ENCODE data around the gene DDX3Y. TPM values are rescaled to one million over a fixed set of nuclear protein-coding genes. Genes with fewer than 3 reads are reported as not detected.

DDX3Y gene
- polyA plus RNA-seq (2013, experiment 1 of 2), result 57.4 TPM
- polyA plus RNA-seq (2013, experiment 2 of 2), result 61.3 TPM

GRCh38 chrY:12904618-12905516, at the start of gene DDX3Y:
Gene DDX3Y, plus strand, starts transcription at chrY:12904868. Its CDS starts 69 bp downstream, at chrY:12904937.
- Histone ChIP-seq H4K5ac (ENCODE audit: low read length) (no peak within 1 kb of the TSS), H3K79me2 (ENCODE audit: control insufficient read depth, insufficient read depth, low read length) (peaks cover 39% of the 10 kb centered on the region), H3K4ac (ENCODE audit: low read depth, low read length) (peak within 1 kb of the TSS; percentile 87), H3K9ac (ENCODE audit: low read length) (peak within 1 kb of the TSS; percentile 96), H2AK5ac (ENCODE audit: low read length) (no peak within 1 kb of the TSS), H3K4me3 (ENCODE audit: low read length) (peak within 1 kb of the TSS; percentile 92), H3K4me1 (ENCODE audit: control insufficient read depth, low read depth, low read length) (no peaks in the 10 kb centered on the region), H3K18ac (ENCODE audit: low read length) (peak within 1 kb of the TSS; percentile 63), H4K8ac (ENCODE audit: low read depth, low read length) (peak within 1 kb of the TSS; percentile 1), H3K23ac (ENCODE audit: low read length) (no peak within 1 kb of the TSS), H3K56ac (ENCODE audit: low read length) (peak within 1 kb of the TSS; percentile 96), H3K27me3 (ENCODE audit: insufficient read depth, low read length, poor library complexity) (no peaks in the 10 kb centered on the region), H3K4me2 (ENCODE audit: low read length) (peak within 1 kb of the TSS; percentile 39), H2BK5ac (ENCODE audit: low read length) (no peak within 1 kb of the TSS), H3K79me1 (ENCODE audit: low read length) (no peaks in the 10 kb centered on the region), H2BK120ac (ENCODE audit: low read depth, low read length) (no peak within 1 kb of the TSS), H2BK15ac (replicated peaks; ENCODE audit: low read depth) (no peak within 1 kb of the TSS), H3K36me3 (ENCODE audit: control insufficient read depth, insufficient read depth, low read length) (no peaks in the 10 kb centered on the region), H3K27ac (ENCODE audit: low read depth, low read length) (peak within 1 kb of the TSS; percentile 83)
- DNase-seq, result peak; percentile 96
- WGBS (ENCODE audit: extremely low coverage, insufficient coverage, low lambda C conversion rate), result no CpG with 5 or more reads among the region's 54 CpGs

GRCh38 chrY:12855791-12856275, 48.8 kb upstream of the DDX3Y start:
- Histone ChIP-seq H3K4me2 (ENCODE audit: low read length) (no peak overlapping the region), H3K36me3 (ENCODE audit: control insufficient read depth, insufficient read depth, low read length) (no peaks in the 10 kb centered on the region), H3K4ac (ENCODE audit: low read depth, low read length) (no peak overlapping the region), H3K79me2 (ENCODE audit: control insufficient read depth, insufficient read depth, low read length) (no peaks in the 10 kb centered on the region), H2BK120ac (ENCODE audit: low read depth, low read length) (no peak overlapping the region), H2BK15ac (replicated peaks; ENCODE audit: low read depth) (no peak overlapping the region), H4K5ac (ENCODE audit: low read length) (no peak overlapping the region), H2BK5ac (ENCODE audit: low read length) (no peak overlapping the region), H3K23ac (ENCODE audit: low read length) (no peak overlapping the region), H3K4me1 (ENCODE audit: control insufficient read depth, low read depth, low read length) (no peaks in the 10 kb centered on the region), H3K9ac (ENCODE audit: low read length) (no peak overlapping the region), H3K18ac (ENCODE audit: low read length) (no peak overlapping the region), H3K27me3 (ENCODE audit: insufficient read depth, low read length, poor library complexity) (no peaks in the 10 kb centered on the region), H3K4me3 (ENCODE audit: low read length) (no peak overlapping the region), H3K79me1 (ENCODE audit: low read length) (no peaks in the 10 kb centered on the region), H2AK5ac (ENCODE audit: low read length) (no peak overlapping the region), H3K56ac (ENCODE audit: low read length) (no peak overlapping the region), H3K27ac (ENCODE audit: low read depth, low read length) (no peak overlapping the region), H4K8ac (ENCODE audit: low read depth, low read length) (no peak overlapping the region)
- DNase-seq, result no peak

GRCh38 chrY:12867960-12868359, 36.7 kb upstream of the DDX3Y start:
- H3K4me3 ChIP-seq (ENCODE audit: low read length), result no peak overlapping the region
- H3K23ac ChIP-seq (ENCODE audit: low read length), result no peak overlapping the region
- H2BK5ac ChIP-seq (ENCODE audit: low read length), result no peak overlapping the region
- H3K9ac ChIP-seq (ENCODE audit: low read length), result no peak overlapping the region
- H3K27me3 ChIP-seq (ENCODE audit: insufficient read depth, low read length, poor library complexity), result no peaks in the 10 kb centered on the region
- no peaks in the 10 kb centered on the region for H3K79me1 ChIP-seq (ENCODE audit: low read length)
- no peak overlapping the region for H3K4me2 ChIP-seq (ENCODE audit: low read length)
- WGBS (ENCODE audit: extremely low coverage, insufficient coverage, low lambda C conversion rate), result no CpG with 5 or more reads among the region's 2 CpGs
- no peaks in the 10 kb centered on the region for H3K4me1 ChIP-seq (ENCODE audit: control insufficient read depth, low read depth, low read length)
- no peak for DNase-seq
- no peaks in the 10 kb centered on the region for H3K79me2 ChIP-seq (ENCODE audit: control insufficient read depth, insufficient read depth, low read length)
- H3K18ac ChIP-seq (ENCODE audit: low read length), result no peak overlapping the region
- H2BK15ac ChIP-seq (replicated peaks; ENCODE audit: low read depth), result no peak overlapping the region
- H3K27ac ChIP-seq (ENCODE audit: low read depth, low read length), result no peak overlapping the region
- no peak overlapping the region for H2AK5ac ChIP-seq (ENCODE audit: low read length)
- no peak overlapping the region for H2BK120ac ChIP-seq (ENCODE audit: low read depth, low read length)
- no peak overlapping the region for H3K4ac ChIP-seq (ENCODE audit: low read depth, low read length)
- H4K8ac ChIP-seq (ENCODE audit: low read depth, low read length), result no peak overlapping the region
- H3K36me3 ChIP-seq (ENCODE audit: control insufficient read depth, insufficient read depth, low read length), result no peaks in the 10 kb centered on the region
- H3K56ac ChIP-seq (ENCODE audit: low read length), result no peak overlapping the region
- no peak overlapping the region for H4K5ac ChIP-seq (ENCODE audit: low read length)

- no peaks in the 10 kb centered on the region for H3K36me3 ChIP-seq (ENCODE audit: control insufficient read depth, insufficient read depth, low read length)
- H3K27ac ChIP-seq (ENCODE audit: low read depth, low read length), result no peak overlapping the region
- H2BK120ac ChIP-seq (ENCODE audit: low read depth, low read length), result no peak overlapping the region
- no peak overlapping the region for H3K4me2 ChIP-seq (ENCODE audit: low read length)
- no peaks in the 10 kb centered on the region for H3K79me2 ChIP-seq (ENCODE audit: control insufficient read depth, insufficient read depth, low read length)
- H2BK15ac ChIP-seq (replicated peaks; ENCODE audit: low read depth), result no peak overlapping the region
- no peak overlapping the region for H3K23ac ChIP-seq (ENCODE audit: low read length)
- H3K79me1 ChIP-seq (ENCODE audit: low read length), result no peaks in the 10 kb centered on the region
- no peak overlapping the region for H2AK5ac ChIP-seq (ENCODE audit: low read length)
- no peak overlapping the region for H3K4ac ChIP-seq (ENCODE audit: low read depth, low read length)
- H3K9ac ChIP-seq (ENCODE audit: low read length), result no peak overlapping the region
- no peak overlapping the region for H3K56ac ChIP-seq (ENCODE audit: low read length)
- H3K4me1 ChIP-seq (ENCODE audit: control insufficient read depth, low read depth, low read length), result no peaks in the 10 kb centered on the region
- H2BK5ac ChIP-seq (ENCODE audit: low read length), result no peak overlapping the region
- no peaks in the 10 kb centered on the region for H3K27me3 ChIP-seq (ENCODE audit: insufficient read depth, low read length, poor library complexity)
- no peak overlapping the region for H3K18ac ChIP-seq (ENCODE audit: low read length)
- no peak overlapping the region for H4K8ac ChIP-seq (ENCODE audit: low read depth, low read length)
- H3K4me3 ChIP-seq (ENCODE audit: low read length), result no peak overlapping the region
- no peak overlapping the region for H4K5ac ChIP-seq (ENCODE audit: low read length)
- DNase-seq, result no peak
Measured at GRCh38 chrY:12896973-12897372, 7.7 kb upstream of the DDX3Y start.

GRCh38 chrY:12898604-12899003, 6.1 kb upstream of the DDX3Y start:
- H2BK5ac ChIP-seq (ENCODE audit: low read length), result no peak overlapping the region
- H3K79me1 ChIP-seq (ENCODE audit: low read length), result no peaks in the 10 kb centered on the region
- H3K4ac ChIP-seq (ENCODE audit: low read depth, low read length), result no peak overlapping the region
- H3K79me2 ChIP-seq (ENCODE audit: control insufficient read depth, insufficient read depth, low read length), result no peaks in the 10 kb centered on the region
- H4K5ac ChIP-seq (ENCODE audit: low read length), result no peak overlapping the region
- no peak overlapping the region for H3K27ac ChIP-seq (ENCODE audit: low read depth, low read length)
- no peak overlapping the region for H4K8ac ChIP-seq (ENCODE audit: low read depth, low read length)
- H3K4me3 ChIP-seq (ENCODE audit: low read length), result no peak overlapping the region
- H2AK5ac ChIP-seq (ENCODE audit: low read length), result no peak overlapping the region
- H3K56ac ChIP-seq (ENCODE audit: low read length), result no peak overlapping the region
- H3K9ac ChIP-seq (ENCODE audit: low read length), result no peak overlapping the region
- H3K18ac ChIP-seq (ENCODE audit: low read length), result no peak overlapping the region
- H3K4me2 ChIP-seq (ENCODE audit: low read length), result no peak overlapping the region
- WGBS (ENCODE audit: extremely low coverage, insufficient coverage, low lambda C conversion rate), result no CpG with 5 or more reads among the region's 2 CpGs
- no peak overlapping the region for H2BK120ac ChIP-seq (ENCODE audit: low read depth, low read length)
- DNase-seq, result no peak
- H2BK15ac ChIP-seq (replicated peaks; ENCODE audit: low read depth), result no peak overlapping the region
- H3K4me1 ChIP-seq (ENCODE audit: control insufficient read depth, low read depth, low read length), result no peaks in the 10 kb centered on the region
- H3K27me3 ChIP-seq (ENCODE audit: insufficient read depth, low read length, poor library complexity), result no peaks in the 10 kb centered on the region
- no peak overlapping the region for H3K23ac ChIP-seq (ENCODE audit: low read length)
- H3K36me3 ChIP-seq (ENCODE audit: control insufficient read depth, insufficient read depth, low read length), result no peaks in the 10 kb centered on the region

All from mesendoderm (in vitro differentiated cells).